Measurements from ENCODE around the gene ANKMY2.
"Not testable (repeated sequence)": the region's sequence is repeated elsewhere in the genome, so short reads cannot be mapped to it uniquely, and the experiment has no call there.

ANKMY2 gene

DNA sequence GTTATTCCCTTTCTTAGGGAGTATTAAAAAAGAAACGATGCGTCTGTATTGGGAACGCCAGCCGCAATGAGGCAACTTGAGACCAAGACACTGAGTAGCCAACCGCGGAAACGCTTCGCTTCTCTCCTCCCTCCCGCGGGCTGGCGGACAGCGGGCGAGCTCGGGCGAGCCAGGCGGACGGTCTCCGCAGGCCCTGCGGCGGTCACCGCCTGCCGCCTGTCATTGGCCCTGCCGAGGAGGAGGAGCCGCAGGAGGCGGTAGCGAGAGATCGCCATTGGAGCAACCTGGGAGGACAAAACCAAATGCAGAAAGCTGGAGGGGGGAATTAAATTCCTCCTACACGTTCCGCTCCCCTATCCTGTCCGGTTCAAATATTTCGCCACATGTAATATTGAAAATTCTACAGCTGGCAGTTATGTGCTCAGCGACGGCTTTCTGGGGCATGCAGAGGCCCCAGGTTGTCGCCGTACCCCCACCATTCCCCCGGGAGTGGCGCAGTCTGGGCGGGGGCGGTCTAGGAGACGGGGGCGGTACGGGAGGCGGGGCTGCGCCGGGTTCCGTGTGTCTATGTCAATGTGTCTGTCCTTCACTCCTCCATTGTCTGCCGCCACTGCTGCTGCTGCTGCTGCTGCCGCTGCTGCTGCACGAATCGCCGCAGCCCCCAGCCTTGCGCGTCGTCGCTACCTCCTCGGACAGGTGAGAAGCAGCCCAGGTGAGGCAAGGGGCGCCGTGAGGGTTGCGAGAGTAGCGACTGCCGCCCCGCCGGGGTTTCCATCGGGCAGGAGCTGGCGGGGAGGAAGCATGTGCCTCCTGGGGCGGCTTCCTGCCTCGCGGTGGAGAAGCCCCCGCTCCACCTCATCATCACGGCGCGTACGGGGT, at the start of gene ANKMY2, which contains the start of gene BZW2:
ANKMY2 (minus strand) TSS at position 162 of the 879 bp plus-strand sequence. CDS start 181 bp downstream, outside the sequence.
BZW2 (plus strand) TSS at position 589 of the 879 bp plus-strand sequence. CDS start 19,263 bp downstream, outside the sequence.
- peak; percentile 81 for DNase-seq (ENCODE audit: low read depth)

DNA sequence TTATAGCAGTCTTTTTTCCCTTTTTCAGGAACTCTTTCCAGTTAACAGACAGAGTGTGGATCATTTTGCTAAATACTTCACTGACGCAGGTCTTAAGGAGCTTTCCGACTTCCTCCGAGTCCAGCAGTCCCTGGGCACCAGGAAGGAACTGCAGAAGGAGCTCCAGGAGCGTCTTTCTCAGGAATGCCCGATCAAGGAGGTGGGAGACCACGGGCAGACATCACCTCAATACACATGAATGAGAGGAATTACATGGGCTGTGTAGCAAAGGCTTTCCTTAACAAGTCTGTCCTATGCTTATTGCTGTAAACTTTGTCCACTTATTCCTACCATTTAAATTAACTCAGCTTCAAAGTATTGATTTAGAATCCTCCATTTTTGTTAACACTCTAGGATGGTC, 49.3 kb upstream of the ANKMY2 start:
- DNase-seq (ENCODE audit: low read depth), result no peak

DNA sequence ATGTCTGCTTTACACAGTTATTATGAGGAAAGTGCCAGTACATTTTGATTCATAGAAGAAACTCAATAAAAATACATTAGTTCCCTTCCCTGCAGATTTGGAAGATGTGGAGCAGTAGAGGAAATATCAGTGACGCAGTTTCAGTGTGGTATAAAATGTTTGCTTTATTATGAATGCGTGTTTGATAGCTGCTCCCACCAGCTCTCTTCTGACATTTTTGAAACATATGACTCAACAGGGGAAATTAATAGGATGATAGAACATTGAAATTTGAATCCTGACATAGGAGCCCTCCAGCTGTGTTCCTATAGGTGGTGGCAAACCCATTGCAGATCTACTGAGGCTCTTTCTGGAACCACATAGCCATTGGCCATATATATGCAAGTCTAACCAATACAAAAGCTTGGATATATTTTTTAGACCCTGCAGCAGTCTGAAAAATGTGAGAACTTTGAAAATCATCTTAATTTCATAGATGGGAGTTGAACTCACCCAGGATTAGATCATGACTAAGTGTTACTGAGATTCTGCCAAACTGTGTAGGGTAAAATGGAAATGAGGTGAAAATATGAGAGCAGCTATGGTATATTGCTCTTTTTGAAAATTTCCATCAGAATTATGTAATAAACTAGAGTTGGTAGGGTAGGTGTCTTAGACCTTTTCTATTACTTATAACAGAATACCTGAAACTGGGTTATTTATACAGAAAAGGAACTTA, 48.2 kb upstream of the ANKMY2 start:
- no peak for DNase-seq (ENCODE audit: low read depth)

DNA sequence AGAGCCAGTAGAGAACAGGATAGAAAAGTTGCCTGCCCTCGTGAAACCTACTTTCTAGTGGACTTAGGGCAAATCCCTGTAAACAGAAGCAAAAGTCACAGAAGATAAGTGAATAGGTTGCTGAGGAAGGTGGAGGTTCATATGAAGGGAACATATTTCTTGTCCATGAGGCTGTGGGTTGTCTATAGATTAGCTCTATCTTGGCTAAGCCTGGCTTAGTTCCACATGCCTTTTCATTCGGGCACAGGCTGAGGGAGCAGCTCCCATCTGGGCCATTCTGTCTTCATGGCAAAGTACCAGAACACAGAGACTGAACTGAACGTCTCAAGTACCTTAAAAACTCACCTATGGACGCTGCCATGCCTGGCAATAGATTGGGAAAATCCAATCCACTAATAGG, 45.7 kb upstream of the ANKMY2 start:
- DNase-seq (ENCODE audit: low read depth), result no peak

DNA sequence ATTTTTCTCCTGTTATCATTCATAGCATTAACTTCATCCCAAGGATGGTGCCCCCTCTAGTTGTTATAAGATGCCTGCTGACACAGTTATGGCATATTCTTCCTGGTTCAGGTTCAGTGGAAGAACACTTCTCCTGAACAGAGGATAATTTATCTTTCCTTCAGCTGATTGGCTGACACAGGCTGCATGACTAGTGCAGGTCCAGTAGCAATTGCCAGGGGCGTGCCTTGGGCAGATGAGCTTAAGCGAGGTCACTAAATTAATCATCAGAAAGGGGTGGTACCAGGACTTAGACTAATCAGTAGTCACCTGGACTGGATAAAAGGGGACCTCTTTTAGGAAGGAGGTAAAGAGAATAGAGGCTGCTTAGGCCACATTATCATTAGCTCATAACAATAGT, 42.7 kb upstream of the ANKMY2 start:
- no peak for DNase-seq (ENCODE audit: low read depth)

DNA sequence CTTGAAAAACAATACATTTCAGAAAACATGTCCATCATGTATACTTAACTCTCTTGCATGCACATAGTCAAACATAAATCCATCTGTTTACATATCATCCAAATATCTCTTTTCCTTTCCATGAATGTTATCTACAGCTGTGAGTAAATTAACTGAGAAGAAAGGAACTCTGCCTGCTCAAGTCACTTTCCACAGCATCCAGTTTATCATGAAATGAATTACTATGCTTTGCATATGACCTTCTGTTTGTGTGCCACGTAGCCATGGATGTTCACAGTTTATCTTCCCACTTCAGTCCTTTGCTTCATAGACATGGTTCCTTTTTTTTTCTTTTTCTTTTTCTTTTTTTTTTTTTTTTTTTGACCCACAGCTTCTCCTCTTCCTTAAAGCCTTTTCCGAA, 40.0 kb upstream of the ANKMY2 start:
- no peak for DNase-seq (ENCODE audit: low read depth)

DNA sequence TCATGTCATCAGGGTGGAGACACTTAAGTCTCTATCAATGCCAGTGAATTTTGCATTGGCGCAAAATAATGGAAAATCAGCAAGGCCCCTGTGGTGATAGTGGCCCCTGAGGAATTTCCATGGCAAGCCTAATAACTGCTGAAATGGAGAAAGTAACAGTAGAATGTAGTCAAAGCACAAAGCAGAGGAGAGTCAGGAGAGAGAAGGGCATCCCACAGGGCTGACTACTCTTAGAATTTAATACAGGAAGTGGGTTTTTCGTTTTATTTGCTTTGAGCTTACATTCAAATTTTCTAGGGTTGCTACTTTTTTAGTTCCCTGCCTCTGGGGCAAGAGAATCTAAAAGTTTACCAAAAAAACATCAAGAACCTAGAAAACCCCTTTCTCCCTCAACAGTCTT, 39.4 kb upstream of the ANKMY2 start:
- no peak for DNase-seq (ENCODE audit: low read depth)

DNA sequence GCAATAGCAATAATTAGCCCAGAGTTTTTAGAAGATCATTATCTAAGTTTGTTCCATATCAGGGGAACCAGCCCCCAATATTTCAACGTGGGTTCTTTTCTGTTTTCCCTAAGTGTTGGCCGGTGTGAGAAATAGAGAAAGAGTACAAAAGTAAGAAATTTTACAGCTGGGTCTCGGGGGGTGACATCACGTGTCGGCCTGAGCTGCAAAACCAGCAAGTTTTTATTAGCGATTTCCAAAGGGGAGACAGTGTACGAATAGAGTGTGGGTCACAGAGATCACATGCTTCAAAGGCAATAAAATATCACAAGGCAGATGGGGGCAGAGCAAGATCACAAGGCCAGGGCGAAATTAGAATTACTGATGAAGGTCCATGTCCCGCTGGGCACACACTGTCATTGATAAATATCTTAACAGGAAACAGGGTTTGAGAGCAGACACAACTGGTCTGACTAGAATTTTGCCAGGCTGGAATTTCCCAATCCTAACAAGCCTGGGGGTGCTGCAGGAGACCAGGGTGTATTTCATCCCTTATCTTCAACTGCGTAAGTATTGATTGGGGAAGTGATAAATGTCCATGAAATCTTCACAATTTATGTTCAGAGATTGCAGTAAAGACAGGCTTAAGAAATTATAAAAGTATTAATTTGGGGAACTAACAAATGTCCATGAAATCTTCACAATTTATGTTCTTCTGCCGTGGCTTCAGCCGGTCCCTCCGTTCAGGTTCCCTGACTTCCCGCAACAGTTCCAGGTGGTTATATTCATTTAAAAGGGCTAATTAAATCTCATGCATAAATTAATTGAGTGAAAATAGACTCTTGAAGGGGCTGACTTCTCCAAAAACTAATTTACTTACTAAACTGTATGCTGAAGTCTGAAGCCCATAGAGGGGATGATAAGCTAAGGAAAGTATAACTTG, 33.4 kb upstream of the ANKMY2 start:
- not testable (repeated sequence) for DNase-seq (ENCODE audit: low read depth)

DNA sequence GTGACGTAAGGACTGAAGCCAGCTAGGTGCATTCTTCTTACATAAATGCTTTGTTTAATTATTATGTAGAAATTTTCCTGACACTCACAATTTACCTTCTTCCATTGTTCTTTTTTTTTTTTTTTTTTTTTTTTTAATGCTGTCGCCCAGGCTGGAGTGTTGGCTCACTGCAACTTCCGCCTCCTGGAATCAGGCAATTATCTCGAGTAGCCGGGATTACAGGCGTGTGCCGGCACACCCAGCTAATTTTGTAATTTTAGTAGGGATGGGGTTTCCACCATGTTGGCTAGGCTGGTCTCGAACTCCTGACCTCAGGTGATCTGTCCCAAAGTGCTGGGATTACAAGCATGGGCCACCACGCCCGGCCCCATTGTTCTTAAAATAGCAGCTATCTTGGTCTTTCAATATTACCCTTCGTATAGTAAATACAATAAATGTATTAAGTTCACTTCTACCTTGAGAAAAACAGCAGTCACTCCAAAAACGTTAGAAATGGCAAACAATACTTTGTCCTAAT, 32.5 kb upstream of the ANKMY2 start:
- DNase-seq (ENCODE audit: low read depth), result no peak

DNA sequence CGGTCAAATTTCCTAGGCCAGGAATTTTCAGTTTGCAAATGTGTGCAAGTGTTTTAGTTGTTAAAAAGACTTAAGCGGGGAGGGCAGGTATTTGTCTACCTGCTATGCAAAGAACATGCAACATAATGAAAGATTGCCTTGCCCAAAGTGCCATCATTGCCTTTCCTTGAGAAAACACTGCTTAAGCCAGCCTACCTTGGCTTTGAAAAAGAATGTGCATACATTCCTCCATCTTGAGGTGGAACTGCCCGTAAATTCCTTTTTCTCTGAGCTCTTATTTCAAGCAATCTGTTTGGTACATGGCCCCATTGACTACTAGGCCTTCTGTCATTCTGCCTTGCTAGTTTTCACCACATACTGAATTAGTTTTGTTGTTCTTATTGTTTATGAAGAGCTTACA, 29.7 kb upstream of the ANKMY2 start:
- DNase-seq (ENCODE audit: low read depth), result no peak

DNA sequence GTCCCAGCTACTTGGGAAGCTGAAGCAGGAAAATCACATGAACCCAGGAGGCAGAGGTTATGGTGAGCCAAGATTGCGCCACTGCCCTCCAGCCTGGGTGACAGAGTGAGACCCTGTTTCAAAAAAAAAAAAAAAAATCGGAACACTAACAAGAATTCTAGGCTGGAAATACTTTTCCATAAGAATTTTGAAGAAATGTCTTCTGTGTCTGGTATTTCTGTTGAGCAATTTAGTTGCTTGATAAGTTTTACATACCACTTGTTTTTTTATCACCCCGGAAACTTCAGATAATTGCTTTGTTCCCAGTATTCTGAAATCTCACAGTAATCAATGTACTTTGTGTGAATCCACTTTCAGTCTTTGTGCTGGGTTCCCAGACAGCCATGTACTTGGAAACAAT, 26.3 kb upstream of the ANKMY2 start:
- DNase-seq (ENCODE audit: low read depth), result no peak

DNA sequence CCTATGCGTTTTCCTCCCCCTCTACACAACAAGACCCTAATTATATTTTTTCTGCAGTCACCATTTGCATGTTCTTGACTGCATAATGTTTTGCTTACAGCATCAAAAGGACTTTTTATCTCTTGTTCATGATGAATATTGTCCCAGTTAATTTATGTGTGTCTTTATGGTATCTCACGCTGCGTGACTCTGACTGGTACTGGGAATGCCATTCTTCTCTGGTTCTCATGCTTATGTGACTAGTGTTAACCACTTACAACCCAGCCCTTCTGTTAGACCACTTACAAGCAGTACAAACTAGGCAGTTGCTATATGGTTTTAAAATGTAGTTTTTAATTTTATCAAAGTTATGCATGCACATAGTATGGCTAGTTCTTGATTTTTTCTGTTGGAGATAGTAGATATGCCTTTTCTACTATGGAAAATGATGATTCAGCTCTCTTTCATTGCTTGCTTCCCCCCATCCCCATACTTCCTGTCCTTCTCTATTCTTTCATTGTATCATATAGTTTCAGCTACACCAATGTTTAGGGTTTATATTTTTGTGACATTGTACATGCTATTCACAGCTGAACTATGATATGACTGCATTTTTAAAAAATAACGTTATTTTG, 25.3 kb upstream of the ANKMY2 start:
- no peak for DNase-seq (ENCODE audit: low read depth)

DNA sequence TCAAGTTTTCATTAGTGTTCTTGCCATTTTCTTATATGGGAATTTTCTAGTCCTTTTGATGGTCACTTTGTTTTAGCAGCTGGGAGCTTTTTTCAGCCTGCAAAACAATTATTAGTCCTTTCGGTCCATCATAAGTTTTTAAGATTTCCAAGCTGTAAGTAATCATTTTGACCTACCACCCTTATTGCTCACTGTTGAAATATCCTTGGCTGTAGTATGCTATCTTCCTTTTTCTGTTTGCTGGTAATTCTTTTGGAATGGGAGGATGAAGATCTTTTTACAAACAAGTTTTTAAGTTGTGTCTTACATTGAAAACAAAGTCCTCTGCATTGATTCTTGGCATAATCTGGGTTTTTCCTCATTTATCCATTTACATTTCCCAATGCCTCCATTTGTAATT, 24.5 kb upstream of the ANKMY2 start:
- no peak for DNase-seq (ENCODE audit: low read depth)

DNA sequence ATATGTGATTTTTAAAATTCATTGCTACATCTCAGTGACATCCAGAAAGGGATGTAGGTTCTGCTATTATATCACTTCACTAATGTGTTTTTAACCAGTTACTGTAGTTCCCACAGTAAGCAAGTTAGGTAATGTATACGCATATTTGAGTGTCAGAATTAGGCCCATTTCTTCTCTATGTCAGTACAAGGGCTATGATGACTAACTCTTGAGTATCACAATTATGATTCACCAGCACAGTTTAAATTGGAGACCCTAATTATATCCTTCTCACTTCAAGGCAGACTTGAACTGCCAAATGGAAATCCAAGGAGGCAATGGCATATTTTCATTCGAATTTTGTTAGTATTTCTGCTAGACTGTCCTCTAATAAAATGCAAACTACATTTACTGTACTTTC, 24.0 kb upstream of the ANKMY2 start:
- DNase-seq (ENCODE audit: low read depth), result no peak

DNA sequence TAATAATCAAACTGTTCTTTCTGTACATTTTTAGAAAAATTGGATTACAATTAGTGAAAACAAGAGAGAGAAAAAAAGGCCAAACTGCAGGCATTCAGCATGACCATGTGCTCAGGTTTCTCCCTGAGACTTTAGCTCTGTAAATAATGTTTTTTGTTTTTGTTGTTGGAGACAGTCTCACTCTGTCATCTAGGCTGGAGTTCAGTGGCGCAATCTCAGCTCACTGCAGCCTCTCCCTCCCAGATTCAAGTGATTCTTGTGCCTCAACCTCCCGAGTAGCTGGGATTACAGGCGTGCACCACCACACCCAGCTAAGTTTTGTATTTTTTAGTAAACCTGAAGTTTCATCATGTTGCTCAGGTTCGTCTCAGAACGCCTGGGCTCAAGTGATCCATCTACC, 23.4 kb upstream of the ANKMY2 start:
- DNase-seq (ENCODE audit: low read depth), result no peak

DNA sequence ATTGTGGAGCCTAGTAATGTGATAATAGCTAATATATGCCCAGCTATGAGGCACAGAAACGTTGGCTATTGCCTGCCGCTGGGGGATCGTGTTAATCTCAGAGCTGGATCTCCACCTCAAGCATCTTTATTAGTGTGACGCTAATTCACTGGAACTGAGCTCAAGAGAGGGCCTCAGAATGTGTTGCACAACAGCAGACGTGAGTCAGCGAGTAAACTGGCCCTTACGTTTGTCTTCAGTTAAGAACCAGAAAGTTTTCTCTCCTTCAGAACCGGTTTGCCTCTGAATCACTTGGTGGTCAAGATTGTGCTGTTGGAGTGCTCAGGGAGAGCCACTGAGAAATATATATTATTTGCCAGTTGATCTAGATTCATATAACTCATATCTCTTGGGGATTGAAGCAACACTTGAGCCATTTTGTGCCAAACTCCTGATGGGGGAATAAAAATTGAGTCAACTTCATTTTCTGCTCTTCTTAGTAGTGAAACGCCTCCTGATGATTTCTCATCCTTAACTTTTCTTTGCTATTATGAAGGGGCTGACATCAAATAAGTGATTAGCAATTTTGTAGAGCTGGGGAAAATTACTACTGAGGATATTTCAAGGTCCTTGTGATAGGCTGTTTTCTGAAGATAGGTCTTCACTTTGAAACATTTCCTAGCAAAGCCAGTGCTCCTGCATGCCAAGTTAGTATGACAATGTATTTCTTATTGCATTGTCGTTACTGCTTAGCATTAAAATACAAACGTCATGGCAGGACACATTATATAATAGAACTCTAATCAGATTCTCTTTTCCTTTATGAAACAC, 22.7 kb upstream of the ANKMY2 start:
- peak; percentile 100 for DNase-seq (ENCODE audit: low read depth)

DNA sequence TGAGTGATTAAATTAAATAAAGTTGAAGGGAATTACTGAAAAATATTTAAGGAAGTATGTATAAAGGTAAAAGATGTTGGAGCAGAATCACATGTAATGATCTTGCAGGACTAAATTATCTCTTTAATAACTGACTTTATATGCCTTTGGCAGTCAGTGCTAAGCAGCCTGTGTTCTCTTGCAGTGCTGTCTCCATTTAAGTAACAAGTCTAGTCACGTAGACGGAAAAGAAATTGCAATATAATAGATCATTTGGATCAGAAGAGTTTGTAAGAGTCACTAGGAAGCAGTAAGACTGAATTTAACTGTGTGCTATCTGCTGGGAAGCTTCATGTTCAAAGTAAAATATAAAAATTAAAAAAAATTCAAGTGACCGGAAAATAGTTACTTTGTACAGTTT, 21.8 kb upstream of the ANKMY2 start:
- DNase-seq (ENCODE audit: low read depth), result no peak

DNA sequence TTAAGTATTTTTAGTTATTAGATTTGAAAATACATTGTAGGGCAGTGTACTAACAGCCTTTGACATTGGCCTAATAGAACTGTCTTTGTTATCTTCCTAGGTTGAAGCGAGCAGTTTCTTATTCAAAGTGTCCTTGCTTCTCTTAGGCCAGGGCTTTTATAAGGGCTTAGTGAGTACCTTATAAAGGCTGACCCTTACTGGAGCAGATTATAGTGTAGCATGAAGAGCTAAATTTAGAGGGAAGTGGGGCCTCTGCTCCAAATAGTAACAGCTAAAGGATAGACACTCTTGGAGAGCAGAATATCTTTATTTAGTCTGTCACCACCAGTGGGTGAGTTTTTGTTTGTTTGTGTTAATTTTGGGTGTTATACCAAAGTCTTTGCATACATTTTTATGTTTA, 16.4 kb upstream of the ANKMY2 start:
- no peak for DNase-seq (ENCODE audit: low read depth)

DNA sequence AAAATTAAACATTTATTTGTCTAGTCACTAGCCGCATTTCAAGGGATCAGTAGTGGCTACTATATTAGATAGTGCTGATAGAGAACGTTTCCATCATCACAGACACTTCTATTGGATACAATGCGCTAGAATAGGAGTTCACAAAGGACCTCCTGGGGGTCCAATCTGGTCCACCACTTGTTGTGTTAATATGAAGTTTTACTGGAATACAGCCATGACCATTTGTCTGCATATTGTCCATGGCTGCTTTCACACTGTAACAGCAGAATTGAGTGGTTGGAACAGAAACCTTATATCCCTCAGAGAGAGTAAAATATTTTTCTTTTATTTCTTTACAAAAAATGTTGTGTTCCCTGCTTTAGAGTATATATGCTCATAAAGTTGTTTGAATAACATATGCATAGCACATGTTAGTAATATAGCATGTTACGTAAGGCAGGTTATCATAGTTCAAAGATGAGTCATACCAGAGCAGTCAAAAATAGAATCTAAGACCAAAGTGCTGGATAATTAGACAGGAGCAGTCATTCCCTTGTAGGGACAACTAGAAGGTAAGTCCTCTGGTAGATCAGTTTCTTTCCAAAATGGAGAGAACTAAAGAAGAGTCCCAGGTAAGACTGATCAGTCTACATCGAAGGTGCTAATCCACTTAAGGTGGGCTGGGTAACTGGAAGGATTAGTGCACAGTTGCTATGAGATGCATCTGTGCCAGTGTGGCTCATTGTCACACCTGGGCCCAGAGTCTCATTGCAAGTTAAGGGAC, 15.3 kb upstream of the ANKMY2 start:
- no peak for DNase-seq (ENCODE audit: low read depth)
